NCI-H1694 (cell line): Measurements from ENCODE around the gene VIPR1.

Source experiments
- DNase-seq: peaks from one replicate; lab custom pipeline; 2025; lab: John Stamatoyannopoulos, UW

Gene VIPR1, protein sequence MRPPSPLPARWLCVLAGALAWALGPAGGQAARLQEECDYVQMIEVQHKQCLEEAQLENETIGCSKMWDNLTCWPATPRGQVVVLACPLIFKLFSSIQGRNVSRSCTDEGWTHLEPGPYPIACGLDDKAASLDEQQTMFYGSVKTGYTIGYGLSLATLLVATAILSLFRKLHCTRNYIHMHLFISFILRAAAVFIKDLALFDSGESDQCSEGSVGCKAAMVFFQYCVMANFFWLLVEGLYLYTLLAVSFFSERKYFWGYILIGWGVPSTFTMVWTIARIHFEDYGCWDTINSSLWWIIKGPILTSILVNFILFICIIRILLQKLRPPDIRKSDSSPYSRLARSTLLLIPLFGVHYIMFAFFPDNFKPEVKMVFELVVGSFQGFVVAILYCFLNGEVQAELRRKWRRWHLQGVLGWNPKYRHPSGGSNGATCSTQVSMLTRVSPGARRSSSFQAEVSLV

DNA sequence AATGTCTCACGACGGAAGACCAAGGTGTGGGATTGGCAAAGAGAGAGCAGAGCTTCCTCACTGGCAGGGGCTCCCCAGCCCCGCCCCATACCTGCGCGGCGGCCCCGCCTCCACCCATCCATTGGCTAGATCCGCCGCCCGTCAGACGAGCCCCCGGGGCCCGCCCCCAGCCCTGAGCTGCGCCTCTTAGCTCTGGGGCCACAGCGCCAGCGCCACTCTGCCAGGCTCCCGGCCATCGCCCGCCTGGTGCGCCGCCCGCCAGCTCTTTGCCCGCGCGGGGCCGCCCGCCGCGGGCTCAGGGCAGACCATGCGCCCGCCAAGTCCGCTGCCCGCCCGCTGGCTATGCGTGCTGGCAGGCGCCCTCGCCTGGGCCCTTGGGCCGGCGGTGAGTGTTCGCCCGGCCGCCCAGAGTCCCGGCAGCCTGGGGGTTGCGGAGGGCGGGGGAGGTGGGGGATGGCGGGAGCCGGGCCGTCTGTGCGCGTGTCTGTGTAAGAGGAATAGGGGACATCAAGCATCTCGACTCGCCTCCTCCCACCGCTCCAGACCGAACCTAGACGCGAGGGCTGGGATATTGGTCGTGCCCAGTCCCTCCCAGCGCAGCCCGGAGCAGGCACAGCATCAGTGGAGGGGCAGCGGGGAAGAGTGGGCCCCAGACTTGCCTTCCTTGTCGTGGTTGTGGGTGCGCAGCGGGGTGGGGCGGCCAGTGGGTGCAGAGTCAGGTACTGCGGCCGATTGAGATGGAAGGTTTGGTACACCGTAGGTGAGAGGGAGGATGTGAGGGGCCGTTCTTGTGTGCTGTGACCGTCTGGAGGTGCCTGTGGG is at the start of gene VIPR1:
TSS of gene VIPR1 (plus strand) at position 215 of the 822 bp plus-strand sequence. CDS start at position 308, 93 bp downstream.
- peak; percentile 33 for DNase-seq

- no peak for DNase-seq
These were observed 46.2 kb upstream of the VIPR1 start for GRCh38 chr3:42456211-42456610.

- no peak for DNase-seq
These were observed 43.3 kb upstream of the VIPR1 start for GRCh38 chr3:42459151-42459550.

DNA sequence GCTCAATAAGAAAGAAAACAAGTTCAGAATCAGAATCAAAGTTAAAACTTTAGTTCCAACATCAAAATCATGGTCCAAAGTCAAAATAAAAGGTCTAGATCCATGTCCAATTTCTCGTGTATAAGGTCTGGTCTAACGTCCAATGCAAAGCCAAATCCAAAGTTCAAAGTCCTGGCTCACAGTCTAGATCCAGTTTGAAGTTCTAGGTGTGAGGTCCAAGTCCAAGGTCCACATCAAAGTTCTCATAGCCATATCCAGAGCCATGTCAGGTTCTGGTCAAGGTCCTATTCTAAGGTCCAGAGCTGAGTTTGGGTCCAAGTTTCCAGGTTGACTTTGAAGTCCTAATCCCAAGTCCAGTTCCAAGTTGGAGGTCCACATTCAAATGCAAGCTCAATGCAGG is 40.7 kb upstream of the VIPR1 start:
- no peak for DNase-seq

DNA sequence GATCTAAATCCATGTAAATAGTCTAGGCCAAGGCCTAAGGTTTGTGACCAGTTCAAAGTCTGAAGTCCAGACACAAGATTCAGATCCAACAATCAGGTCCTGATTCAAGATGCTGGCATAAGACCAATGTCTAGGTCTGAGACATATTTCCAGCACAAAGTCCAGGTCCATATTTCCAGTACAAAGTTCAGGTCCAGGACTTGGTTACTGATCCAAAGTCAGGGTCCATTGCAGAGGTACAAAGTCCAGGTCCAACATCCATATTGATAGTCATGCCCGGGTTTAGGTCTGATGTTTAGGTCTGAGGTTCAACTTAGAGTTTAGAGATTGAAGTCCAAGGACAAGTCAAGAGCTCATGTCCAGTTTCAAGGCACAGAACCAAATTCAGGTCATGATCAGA is 39.4 kb upstream of the VIPR1 start:
- no peak for DNase-seq

- no peak for DNase-seq
These were observed 34.3 kb upstream of the VIPR1 start for GRCh38 chr3:42468111-42468510.

DNA sequence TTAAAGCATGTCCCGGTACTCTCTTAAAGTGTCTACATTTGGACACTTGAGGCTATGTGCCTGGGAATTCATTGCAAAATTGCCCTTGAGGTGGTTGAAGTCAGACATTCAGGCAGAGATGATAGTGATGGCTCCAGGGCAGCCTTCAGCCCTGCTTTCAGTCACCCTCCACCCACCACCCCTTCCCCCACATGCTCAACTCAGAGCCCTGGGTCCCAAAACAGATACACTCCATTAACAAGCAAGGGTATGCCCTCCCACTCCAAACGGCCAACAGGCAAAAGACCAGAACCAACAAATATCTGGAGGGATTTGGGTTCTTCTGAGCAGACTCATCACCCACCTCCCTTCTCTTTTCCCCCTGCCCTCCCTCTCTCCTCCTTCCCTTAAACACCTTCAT is 29.9 kb upstream of the VIPR1 start:
- no peak for DNase-seq

GRCh38 chr3:42473083-42473932 is 29.1 kb upstream of the VIPR1 start:
- DNase-seq: no peak

DNA sequence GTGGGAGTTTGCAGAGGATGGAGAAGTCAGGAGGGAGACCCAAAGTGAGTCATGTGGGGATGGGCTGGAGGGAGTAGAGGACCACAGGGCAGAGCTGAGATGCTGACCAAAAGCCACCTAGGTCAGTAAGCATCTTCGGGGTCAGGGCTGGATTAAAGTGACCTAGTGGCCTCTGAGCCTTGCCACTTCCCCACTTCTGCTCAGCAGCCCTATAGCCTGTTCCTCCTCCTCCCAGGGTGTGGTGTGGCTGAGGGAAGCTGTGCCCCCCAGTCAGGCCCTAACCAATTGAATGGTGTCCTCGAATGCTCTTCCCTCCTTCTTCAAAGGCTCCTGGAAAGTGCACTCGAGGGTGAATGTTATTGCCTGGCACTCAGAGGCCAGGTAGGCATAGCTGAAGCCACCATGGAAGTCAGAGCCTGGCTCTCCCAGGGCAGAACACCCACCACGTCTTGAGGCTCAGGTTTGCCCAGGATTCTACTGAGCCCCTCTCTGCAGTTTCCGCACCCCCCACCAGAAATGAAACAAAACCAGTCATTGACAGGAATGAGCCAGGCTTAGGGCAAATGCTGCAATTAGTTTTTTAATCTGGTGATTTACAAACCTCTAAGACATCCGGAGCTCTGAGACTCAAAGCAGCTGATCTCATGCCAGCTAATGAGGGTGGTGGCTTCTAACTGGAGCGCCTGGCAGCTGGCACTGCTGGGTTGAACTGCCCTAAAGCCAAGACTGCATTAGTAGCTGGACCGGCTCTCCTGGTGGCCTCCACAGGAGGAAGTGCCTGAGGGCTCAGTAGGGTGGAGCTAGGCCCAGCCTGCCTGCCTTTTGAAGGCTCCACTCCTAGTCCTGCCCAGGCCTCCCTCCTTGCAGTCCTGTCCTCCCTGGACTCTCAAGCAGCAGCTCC is 26.0 kb upstream of the VIPR1 start:
- DNase-seq: no peak

DNA sequence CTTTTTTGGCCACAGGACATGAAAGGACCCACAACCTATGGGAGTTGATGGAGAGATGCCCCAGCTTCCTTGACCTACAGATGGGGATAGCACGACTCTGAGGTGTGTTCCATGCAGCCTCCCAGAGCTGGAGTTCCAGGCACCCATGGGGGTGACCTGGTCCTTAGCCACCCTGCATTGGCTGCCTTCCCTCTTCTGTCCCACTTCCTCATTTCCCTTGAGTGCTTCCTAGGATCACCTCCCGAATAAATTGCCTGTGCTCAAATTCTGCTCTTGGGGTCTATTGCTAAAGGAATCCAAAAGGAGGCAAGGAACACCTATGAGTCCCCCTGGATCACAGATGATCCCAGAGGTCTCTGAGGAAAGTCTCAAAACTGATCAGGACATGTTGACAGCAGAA is 24.7 kb upstream of the VIPR1 start:
- no peak for DNase-seq

DNA sequence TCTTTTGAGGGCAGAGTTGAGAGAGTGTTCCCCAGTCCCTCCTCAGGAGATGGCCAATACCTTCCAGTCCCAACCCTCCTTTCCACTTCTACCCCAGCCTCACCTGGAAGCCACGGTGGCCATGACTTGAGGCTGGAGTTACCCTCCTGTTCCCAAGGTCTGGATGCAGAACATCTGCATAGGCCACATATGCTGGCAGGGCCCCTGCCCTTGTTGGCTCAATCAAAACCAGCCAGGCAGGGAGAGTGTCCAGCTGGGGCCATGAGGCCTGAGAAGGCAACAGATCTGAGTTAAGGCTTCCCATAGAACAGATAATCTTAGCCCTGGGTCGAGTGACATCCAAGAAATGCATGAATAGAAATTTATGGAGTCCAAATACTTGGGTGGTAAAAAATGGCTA is 23.6 kb upstream of the VIPR1 start:
- no peak for DNase-seq

- DNase-seq: no peak
These were observed 15.5 kb upstream of the VIPR1 start for GRCh38 chr3:42486814-42487565.

DNA sequence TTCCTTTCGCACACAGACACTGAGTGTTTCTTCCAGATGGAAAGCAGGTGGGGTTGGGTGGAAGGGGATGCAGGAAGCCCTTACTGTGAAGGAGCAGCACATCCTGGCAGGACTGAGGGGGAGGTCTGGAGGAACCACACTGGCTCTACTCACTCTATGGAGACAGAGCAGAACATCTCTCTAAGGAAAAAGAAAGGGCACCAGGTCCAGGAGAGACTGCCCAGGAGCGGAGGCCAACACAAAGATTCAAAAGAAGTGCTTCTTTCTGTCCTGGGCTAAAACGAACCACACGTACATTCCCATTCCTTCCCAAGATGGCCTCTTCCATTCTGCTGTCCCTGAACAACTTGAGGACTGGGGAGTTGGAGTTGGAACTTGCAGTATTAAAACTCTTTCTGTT is 13.8 kb upstream of the VIPR1 start:
- no peak for DNase-seq

GRCh38 chr3:42489116-42489936 is 13.1 kb upstream of the VIPR1 start:
- no peak for DNase-seq

DNA sequence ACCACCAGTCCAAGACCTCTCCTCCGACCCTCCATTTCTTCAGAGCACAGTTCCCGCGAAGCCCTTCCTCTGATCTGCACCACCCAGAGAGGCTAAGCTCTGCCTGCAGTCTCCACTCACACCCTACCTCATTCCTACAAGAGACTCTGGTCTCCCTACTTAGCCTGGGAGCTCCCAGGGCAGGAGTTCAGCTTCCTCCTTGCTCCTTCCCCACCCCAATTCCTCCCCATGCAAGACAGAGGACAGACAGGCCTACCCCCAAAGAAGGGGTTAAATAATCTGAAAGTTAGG is 12.6 kb upstream of the VIPR1 start:
- DNase-seq: no peak

- no peak for DNase-seq
These were observed 12.2 kb upstream of the VIPR1 start for GRCh38 chr3:42490243-42490642.

DNA sequence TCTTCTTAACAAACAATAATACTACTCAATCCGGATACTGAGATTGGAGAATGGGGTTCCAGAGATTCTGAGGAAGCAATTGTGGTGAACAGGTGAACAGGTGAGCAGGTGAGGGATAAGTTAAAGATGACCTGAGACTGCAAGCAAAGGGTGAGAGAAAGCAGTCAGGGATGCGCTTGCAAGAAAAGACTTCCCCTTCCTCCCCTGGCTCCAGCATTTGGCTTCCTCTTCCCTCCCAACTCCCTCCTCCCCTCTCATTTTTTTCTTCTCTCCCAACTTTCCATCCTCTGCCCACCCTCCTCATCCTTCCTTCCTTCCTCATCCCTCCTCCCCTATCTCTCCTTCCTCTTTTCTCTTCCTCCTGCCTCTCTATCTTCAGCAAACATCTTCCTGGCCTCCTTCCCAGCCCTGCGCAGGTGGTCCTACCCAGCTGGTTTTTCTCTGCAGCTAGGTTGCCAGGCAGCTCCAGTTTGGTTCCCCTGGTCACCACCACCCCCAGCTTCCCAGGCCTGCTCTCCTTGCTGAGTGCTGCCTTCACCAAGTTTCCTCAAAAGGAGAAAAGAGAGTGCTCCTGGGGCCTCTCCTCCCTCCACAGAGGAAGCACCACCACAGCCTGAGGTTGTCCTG is 10.4 kb upstream of the VIPR1 start:
- DNase-seq: no peak

DNA sequence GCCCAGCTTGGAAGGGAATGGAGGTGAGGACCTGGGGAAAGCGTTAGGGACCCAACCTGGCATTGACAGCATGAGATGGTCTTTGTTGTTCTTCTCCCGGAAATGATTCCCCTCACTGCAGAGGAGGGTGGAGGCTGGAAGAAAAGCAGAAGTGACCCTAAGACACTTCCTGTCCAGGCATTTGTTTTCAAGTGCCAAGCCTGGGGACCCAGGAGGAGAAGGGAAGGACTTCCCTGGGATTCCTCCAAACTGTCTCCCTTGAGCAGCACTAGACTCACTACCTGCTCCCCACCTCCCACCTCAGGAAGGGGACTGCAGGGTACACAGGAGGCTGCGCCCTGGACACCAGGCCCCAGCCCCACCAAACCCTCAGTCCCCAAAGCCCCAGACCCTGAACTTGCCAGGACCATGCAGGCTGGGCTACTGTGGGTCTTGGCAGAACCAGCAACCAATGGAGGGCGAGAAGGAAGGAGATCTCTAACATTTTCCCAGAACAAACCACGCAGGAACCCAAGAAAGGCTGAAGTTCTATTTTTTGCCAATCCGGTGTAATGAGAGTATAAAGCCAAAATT is 9.8 kb upstream of the VIPR1 start:
- no peak for DNase-seq
